Stomach (tissue), 9 donors: ENCODE data around the gene ISG20. TPM values are rescaled to one million over a fixed set of nuclear protein-coding genes. Genes with fewer than 3 reads are reported as not detected.
A peak's percentile ranks its signal among the peaks of the same experiment; 100 is the strongest.

ENCODE experiments used
- DNase-seq, 2 donors: peaks; one replicate each; pipeline versions ENCODE4 v3.0.0 to v3.0.0-alpha.2; 2013 to 2019
- H3K27ac ChIP-seq, 5 donors: fragments of 200-600 bp in 4 of 5; sonication (generic) in 4 of 5; one replicate each; pipeline ENCODE4 v1.5.1; 2013 to 2019; ENCODE audit warnings: mild to moderate bottlenecking in 1 of 5, moderate library complexity in 1 of 5
- H3K27me3 ChIP-seq, 3 donors: fragments of 200-600 bp; sonication (generic); one replicate each; pipeline ENCODE4 v1.5.1; 2017 to 2019; ENCODE audit warnings: mixed run types in 1 of 3
- H3K36me3 ChIP-seq, 4 donors: fragments of 200-600 bp; sonication (generic); 1 replicate in 3 of 4; 2 replicates in 1 of 4; pipeline ENCODE4 v1.5.1; 2016 to 2019
- H3K4me1 ChIP-seq, 4 donors: fragments of 200-600 bp; sonication (generic); one replicate each; pipeline ENCODE4 v1.5.1; 2016 to 2019
- H3K4me3 ChIP-seq, 4 donors: fragments of 200-600 bp; sonication (generic) in 3 of 4; one replicate each; pipeline ENCODE4 v1.5.1; 2016 to 2019; ENCODE audit warnings: mild to moderate bottlenecking in 1 of 4
- H3K9me3 ChIP-seq, 4 donors: fragments of 200-600 bp; sonication (generic); one replicate each; pipeline ENCODE4 v1.5.1; 2016 to 2019
- CTCF ChIP-seq, 7 experiments: fragments of 450-650 bp in 4 of 7; fragments of 200-600 bp in 3 of 7; sonication (generic) in 3 of 7; IDR thresholded peaks; one replicate each; pipeline ENCODE4 v1.5.1; 2016 to 2019; ENCODE audit warnings: antibody characterized with exemption in 7 of 7, control low read depth in 2 of 7, mild to moderate bottlenecking in 1 of 7
- EP300 ChIP-seq: sonication (generic); formaldehyde crosslinking; IDR thresholded peaks from one replicate; pipeline ENCODE4 v1.6.1; 2017; ENCODE audit warnings: antibody characterized with exemption
- POLR2A ChIP-seq, 4 donors: fragments of 450-650 bp; IDR thresholded peaks; one replicate each; pipeline ENCODE4 v1.6.1; 2016; ENCODE audit warnings: antibody characterized with exemption in 4 of 4, control low read depth in 2 of 4, mild to moderate bottlenecking in 1 of 4, moderate library complexity in 1 of 4
- POLR2AphosphoS5 ChIP-seq, 3 donors: sonication (generic); formaldehyde crosslinking; IDR thresholded peaks; one replicate each; pipeline ENCODE4 v1.6.1; 2016; ENCODE audit warnings: antibody characterized with exemption in 3 of 3
- WGBS, 5 donors: extraction: QIAGEN DNeasy Blood & Tissue Kit in 3 of 5; methylation state at CpG; one replicate each; pipeline versions ENCODE4 v1.1.5 to v1.1.7; 2013 to 2018; 5-methylcytosine and 5-hydroxymethylcytosine counted together
- intact Hi-C: fragments of 100-400 bp; cut with DNase I; formaldehyde crosslinking; loops from one replicate; pipeline ENCODE4 v1.15.1; 2023; ENCODE audit warnings: low total_unique reads
- polyA plus RNA-seq, 3 donors: library from polyadenylated mRNA; stranded (reverse); fragments of 200-250 nt; gene quantifications; one replicate each; pipeline ENCODE4 v1.2.3, GENCODE V29; 2013
- total RNA-seq, 5 donors: library from RNA; depleted of rRNA; stranded (reverse); fragments of >200 nt; gene quantifications; one replicate each; pipeline versions ENCODE4 v1.1.0 to v1.2.3, GENCODE V29; 2014 to 2016
- donor health status: healthy with polysubstance abuse.
- donor health status: Bipolar disorder and iron deficiency.
- donor health status: healthy.

ISG20 gene
- total and polyA plus RNA-seq, 8 donors = 15.6 to 137 (median 73.9) TPM

DNA sequence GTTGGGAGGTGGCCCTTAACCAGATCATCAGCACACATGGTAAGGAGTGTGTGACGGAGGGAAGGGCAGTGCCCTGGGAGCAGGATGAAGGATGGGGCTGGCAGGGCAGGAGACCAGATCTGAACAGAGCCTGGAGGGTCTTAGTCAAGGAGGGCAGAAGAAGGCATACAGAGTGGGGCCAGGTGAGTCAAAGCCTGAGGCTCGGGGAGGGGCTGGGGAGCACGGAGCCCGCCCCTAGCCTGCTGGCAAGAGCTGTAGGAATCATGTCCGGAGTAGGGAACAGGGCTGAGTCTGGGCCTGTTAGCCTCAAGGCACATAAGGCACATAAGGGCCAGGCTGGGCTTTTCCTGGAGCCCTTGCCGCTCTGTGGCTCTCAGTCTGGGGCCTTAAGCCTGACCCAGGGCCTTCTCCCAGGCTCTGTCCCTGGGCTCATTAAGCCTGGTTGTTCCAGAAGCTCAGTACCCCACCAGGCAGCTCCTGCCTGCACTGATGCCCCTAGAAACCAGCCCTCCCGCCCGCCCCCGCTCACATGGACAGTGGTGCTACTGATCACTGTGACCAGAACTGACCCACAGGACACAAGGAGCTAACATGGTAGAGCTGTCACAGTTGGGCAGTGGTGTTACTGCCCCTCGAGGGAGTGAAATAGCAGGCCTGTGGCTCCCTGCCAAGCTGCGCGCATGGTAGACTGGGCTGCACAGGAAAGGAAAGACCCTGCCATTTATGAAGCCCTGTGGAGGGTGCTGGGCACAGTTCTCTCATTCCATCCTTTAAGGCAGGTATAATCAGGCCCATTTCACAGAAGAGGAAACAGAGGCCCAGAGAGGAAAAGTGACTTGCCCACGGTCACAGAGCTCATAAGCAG lies 14.6 kb downstream of the ISG20 start:
- 89 to 93% (median 92%) methylated on average over 10 to 13 of the region's 13 CpGs for WGBS, 5 donors
- Histone ChIP-seq H3K4me3 (no peak overlapping the region), H3K36me3 (peaks cover 0 to 43% (median 18%) of the 10 kb centered on the region in 4 donors), H3K9me3 (no peaks in the 10 kb centered on the region), H3K27me3 (no peaks in the 10 kb centered on the region), H3K27ac (no peak overlapping the region), H3K4me1 (peaks cover 17 to 44% (median 32%) of the 10 kb centered on the region in 4 donors)
- intact Hi-C loops = no loop called here
- peak in 1 of 2 donors; percentile 23 for DNase-seq
- no peak for TF ChIP-seq POLR2A (IDR thresholded peaks at IDR 0.05)
- no peak for TF ChIP-seq CTCF (IDR thresholded peaks at IDR 0.05)
- TF ChIP-seq EP300 = no peak
- TF ChIP-seq POLR2AphosphoS5 (IDR thresholded peaks at IDR 0.05) = no peak

- intact Hi-C loops = no loop called here
- peaks cover 8 to 44% (median 24%) of the 10 kb centered on the region in 4 donors for H3K4me1 ChIP-seq
- DNase-seq = peak in 1 of 2 donors; percentile 21
- no peak overlapping the region for H3K4me3 ChIP-seq
- TF ChIP-seq POLR2AphosphoS5 (IDR thresholded peaks at IDR 0.05) (no peak), POLR2A (IDR thresholded peaks at IDR 0.05) (no peak), EP300 (no peak), CTCF (IDR thresholded peaks at IDR 0.05) (no peak)
- peaks cover 0 to 43% (median 18%) of the 10 kb centered on the region in 4 donors for H3K36me3 ChIP-seq
- H3K27me3 ChIP-seq = no peaks in the 10 kb centered on the region
- 92 to 95% (median 93%) methylated on average over 18 of the region's 18 CpGs for WGBS, 5 donors
- H3K27ac ChIP-seq = no peak overlapping the region
- H3K9me3 ChIP-seq = no peaks in the 10 kb centered on the region
Measured at GRCh38 chr15:88654430-88655102, 15.8 kb downstream of the ISG20 start.

DNA sequence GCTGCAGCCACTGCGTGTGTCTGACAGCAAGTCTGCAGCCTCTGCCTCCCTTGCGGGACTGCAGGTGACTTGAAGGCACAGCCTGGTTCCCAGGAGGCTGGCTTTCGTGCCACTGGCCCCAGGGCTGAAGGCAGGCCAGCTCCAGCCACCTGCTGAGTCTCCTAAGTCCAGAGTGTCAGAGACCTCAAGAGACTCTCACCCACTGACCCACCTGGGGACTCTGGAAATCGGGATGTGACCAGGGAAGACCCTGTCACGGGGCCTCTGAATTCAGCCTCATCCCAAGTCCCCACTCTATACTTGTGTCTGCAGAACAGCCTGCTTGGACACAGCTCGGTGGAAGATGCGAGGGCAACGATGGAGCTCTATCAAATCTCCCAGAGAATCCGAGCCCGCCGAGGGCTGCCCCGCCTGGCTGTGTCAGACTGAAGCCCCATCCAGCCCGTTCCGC lies 16.3 kb downstream of the ISG20 start:
- Histone ChIP-seq H3K4me3 (no peak overlapping the region), H3K36me3 (peaks cover 0 to 39% (median 18%) of the 10 kb centered on the region in 4 donors), H3K27me3 (no peaks in the 10 kb centered on the region), H3K9me3 (no peaks in the 10 kb centered on the region), H3K27ac (no peak overlapping the region), H3K4me1 (peaks cover 2 to 44% (median 21%) of the 10 kb centered on the region in 4 donors)
- intact Hi-C loops = no loop called here
- WGBS, 5 donors = 84 to 92% (median 90%) methylated on average over 11 to 14 of the region's 14 CpGs
- TF ChIP-seq POLR2A (IDR thresholded peaks at IDR 0.05) = no peak
- no peak for TF ChIP-seq CTCF (IDR thresholded peaks at IDR 0.05)
- TF ChIP-seq POLR2AphosphoS5 (IDR thresholded peaks at IDR 0.05) = no peak
- no peak for TF ChIP-seq EP300
- DNase-seq = peak in 1 of 2 donors; percentile 24

DNA sequence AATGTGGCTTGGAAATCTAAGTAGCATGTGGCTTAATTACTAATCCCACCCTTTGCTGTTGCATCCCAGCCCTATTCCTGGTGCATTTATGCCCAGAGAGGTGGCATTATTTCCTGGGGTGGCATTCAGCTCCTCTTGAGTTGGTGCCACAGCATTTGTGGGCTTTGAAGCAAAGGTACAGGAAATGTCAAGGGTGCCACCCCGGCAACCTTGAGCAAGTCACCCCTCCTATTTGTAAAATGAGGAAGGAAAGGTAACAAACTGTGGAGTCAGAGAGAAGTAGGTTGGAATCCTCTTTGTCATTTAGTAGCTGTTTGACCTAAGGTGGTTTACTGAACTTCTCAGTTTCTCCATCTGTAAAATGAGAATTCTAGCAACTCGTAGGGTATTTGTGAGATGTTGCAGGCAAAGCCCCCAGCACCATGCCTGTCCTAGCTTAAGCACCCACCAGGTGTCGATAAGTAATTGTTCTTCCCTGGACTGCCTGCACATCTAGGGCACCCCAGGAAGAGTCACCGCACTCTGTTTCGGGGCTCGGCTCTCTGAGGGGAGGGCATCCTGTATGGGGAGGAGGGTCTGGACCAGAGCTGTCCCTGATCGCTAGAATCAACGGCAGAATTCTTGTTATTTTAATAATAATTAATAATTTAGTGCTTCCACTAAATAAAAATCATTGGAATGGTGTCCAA lies 17.1 kb downstream of the ISG20 start:
- no peak for TF ChIP-seq POLR2AphosphoS5 (IDR thresholded peaks at IDR 0.05)
- no peak for TF ChIP-seq EP300
- TF ChIP-seq POLR2A (IDR thresholded peaks at IDR 0.05) = no peak
- TF ChIP-seq CTCF (IDR thresholded peaks at IDR 0.05) = no peak
- 89 to 92% (median 91%) methylated on average over 8 of the region's 8 CpGs for WGBS, 5 donors
- intact Hi-C loops = no loop called here
- Histone ChIP-seq H3K36me3 (peaks cover 0 to 39% (median 18%) of the 10 kb centered on the region in 4 donors), H3K9me3 (no peaks in the 10 kb centered on the region), H3K27ac (peak overlapping the region in 1 of 5 donors; percentile 20), H3K4me1 (peaks cover 0 to 35% (median 13%) of the 10 kb centered on the region in 4 donors), H3K27me3 (no peaks in the 10 kb centered on the region), H3K4me3 (no peak overlapping the region)
- DNase-seq = peak in 1 of 2 donors; percentile 1
